ENCODE measurements around the gene LYST. TPM values are rescaled to one million over a fixed set of nuclear protein-coding genes. Genes with fewer than 3 reads are reported as not detected.

LYST gene
- total RNA-seq, 1 experiment from 2014 or later: 11.9 TPM

- no peaks in the 10 kb centered on the region for H3K36me3 Mint-ChIP-seq (ENCODE audit: insufficient read depth, unreplicated experiment)
- CTCF ChIA-PET: interaction anchor here (1.6 kb wide), 1 partner anchor 13 kb away, joined by 7 read pairs; no protein-coding TSS in a partner anchor
- H3K4me3 Mint-ChIP-seq (ENCODE audit: low read depth, unreplicated experiment): no peak overlapping the region
- no peak overlapping the region for H3K27ac Mint-ChIP-seq (ENCODE audit: unreplicated experiment)
- no peak for DNase-seq
- H3K27me3 Mint-ChIP-seq (ENCODE audit: unreplicated experiment): no peaks in the 10 kb centered on the region
- intact Hi-C loops (cut with micrococcal nuclease; ENCODE audit: unreplicated experiment): no loop called here
- TF ChIP-seq CTCF (IDR thresholded peaks at IDR 0.05; ENCODE audit: unreplicated experiment): no peak
- BruUV-seq (replicated peaks): no TSS peak
- no peaks in the 10 kb centered on the region for H3K9me3 Mint-ChIP-seq (ENCODE audit: low read depth, unreplicated experiment)
- H3K4me1 Mint-ChIP-seq (ENCODE audit: low read depth, unreplicated experiment): no peaks in the 10 kb centered on the region
Observed at GRCh38 chr1:235613602-235614001, 253.1 kb downstream of the LYST start.

DNA sequence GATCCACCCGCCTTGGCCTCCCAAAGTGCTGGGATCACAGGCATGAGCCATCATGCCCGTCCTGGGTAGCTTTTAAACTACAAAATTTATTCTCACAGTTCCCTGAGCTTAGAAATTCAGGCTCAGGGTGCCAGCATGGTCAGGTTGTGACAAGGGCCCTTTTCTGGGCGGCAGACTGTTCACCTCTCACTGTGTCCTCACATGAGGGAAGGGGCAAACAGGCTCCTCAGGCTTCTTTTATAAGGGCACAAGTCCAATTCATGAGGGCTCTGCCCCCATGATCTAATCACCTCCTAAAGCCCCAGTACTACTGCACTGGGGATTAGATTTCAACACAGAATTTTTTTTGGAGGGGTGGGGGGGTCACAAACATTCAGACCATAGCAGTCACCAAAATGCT is 253.9 kb downstream of the LYST start:
- no TSS peak for BruUV-seq (replicated peaks)
- Mint-ChIP-seq H3K36me3 (ENCODE audit: insufficient read depth, unreplicated experiment) (no peaks in the 10 kb centered on the region), H3K4me1 (ENCODE audit: low read depth, unreplicated experiment) (no peaks in the 10 kb centered on the region), H3K9me3 (ENCODE audit: low read depth, unreplicated experiment) (no peaks in the 10 kb centered on the region), H3K27me3 (ENCODE audit: unreplicated experiment) (no peaks in the 10 kb centered on the region), H3K27ac (ENCODE audit: unreplicated experiment) (no peak overlapping the region), H3K4me3 (ENCODE audit: low read depth, unreplicated experiment) (no peak overlapping the region)
- intact Hi-C loops (cut with micrococcal nuclease; ENCODE audit: unreplicated experiment): no loop called here
- DNase-seq: no peak
- TF ChIP-seq CTCF (IDR thresholded peaks at IDR 0.05; ENCODE audit: unreplicated experiment): no peak
- CTCF ChIA-PET: no interaction called here

Small RNAs within 50 kb of the gene (microRNA-seq; reads per million reads assigned to microRNA genes)
- not detected for gene MIR1537

Other genes starting within 250 kb of the LYST start
- 11.6 and 18.4 TPM in 2 replicates for gene GNG4, start 217.1 kb downstream of the LYST start, total RNA-seq (2022)
- gene NID1, start 198.2 kb upstream of the LYST start, total RNA-seq (2022): 4.4 and 8.6 TPM in 2 replicates

Data from Calu3 (cell line).